Trophoblast cell (in vitro differentiated cells and primary cell): Measurements from ENCODE around the gene EXD3.

Experiments used
- DNase-seq, 2 donors: peaks; one replicate each; pipeline ENCODE4 v3.0.0-alpha.2; 2016
- H2AFZ ChIP-seq: 2 replicates; pipeline ENCODE4 v1.6.1; 2013; ENCODE audit warnings: low read length, moderate library complexity, mild to moderate bottlenecking; ENCODE audit not compliant: insufficient read depth, poor library complexity
- H2AK5ac ChIP-seq: 2 replicates; pipeline ENCODE4 v1.6.1; 2013; ENCODE audit warnings: mild to moderate bottlenecking, low read length
- H2BK120ac ChIP-seq: 2 replicates; pipeline ENCODE4 v1.6.1; 2013; ENCODE audit warnings: low read length, mild to moderate bottlenecking, moderate library complexity; ENCODE audit not compliant: insufficient read depth, poor library complexity
- H2BK12ac ChIP-seq: 2 replicates; pipeline ENCODE4 v1.6.1; 2013; ENCODE audit warnings: mild to moderate bottlenecking, low read length, moderate library complexity
- H2BK5ac ChIP-seq: 2 replicates; pipeline ENCODE4 v1.6.1; 2013; ENCODE audit warnings: low read length, low read depth, moderate library complexity, mild to moderate bottlenecking; ENCODE audit not compliant: poor library complexity
- H3K14ac ChIP-seq: 2 replicates; pipeline ENCODE4 v1.6.1; 2013; ENCODE audit warnings: mild to moderate bottlenecking, low read length
- H3K18ac ChIP-seq: 2 replicates; pipeline ENCODE4 v1.6.1; 2013; ENCODE audit warnings: mild to moderate bottlenecking, low read length
- H3K23ac ChIP-seq: 2 replicates; pipeline ENCODE4 v1.6.1; 2013; ENCODE audit warnings: low read length
- H3K27ac ChIP-seq: 2 replicates; pipeline ENCODE4 v1.5.1; 2013; ENCODE audit warnings: low read depth, mild to moderate bottlenecking, inconsistent platforms, low read length, moderate library complexity
- H3K27me3 ChIP-seq: 2 replicates; pipeline ENCODE4 v1.6.1; 2013; ENCODE audit warnings: inconsistent platforms, mild to moderate bottlenecking, low read length, moderate library complexity; ENCODE audit not compliant: insufficient read depth
- H3K36me3 ChIP-seq, 2 experiments: 1 replicate in 1 of 2; 2 replicates in 1 of 2; pipeline ENCODE4 v1.6.1; 2013; ENCODE audit warnings: low read length in 2 of 2, mild to moderate bottlenecking in 2 of 2, moderate library complexity in 1 of 2; ENCODE audit not compliant: insufficient read depth in 2 of 2, control insufficient read depth in 1 of 2
- H3K4ac ChIP-seq: 2 replicates; pipeline ENCODE4 v1.6.1; 2013; ENCODE audit warnings: low read depth, mild to moderate bottlenecking, low read length, moderate library complexity
- H3K4me1 ChIP-seq, 2 experiments: 1 replicate in 1 of 2; 2 replicates in 1 of 2; pipeline ENCODE4 v1.6.1; 2013; ENCODE audit warnings: low read length in 2 of 2, mild to moderate bottlenecking in 2 of 2, moderate library complexity in 1 of 2; ENCODE audit not compliant: insufficient read depth in 2 of 2, control insufficient read depth in 1 of 2
- H3K4me2 ChIP-seq: 2 replicates; pipeline ENCODE4 v1.6.1; 2013; ENCODE audit warnings: inconsistent platforms, mild to moderate bottlenecking, low read length, moderate library complexity
- H3K4me3 ChIP-seq: 2 replicates; pipeline ENCODE4 v1.5.1; 2013; ENCODE audit warnings: mild to moderate bottlenecking, low read depth, low read length, inconsistent platforms
- H3K79me1 ChIP-seq: one replicate; pipeline ENCODE4 v1.6.1; 2013; ENCODE audit warnings: low read length
- H3K79me2 ChIP-seq: 2 replicates; pipeline ENCODE4 v1.6.1; 2013; ENCODE audit warnings: low read length, mild to moderate bottlenecking; ENCODE audit not compliant: control insufficient read depth, insufficient read depth, poor library complexity
- H3K9ac ChIP-seq: 2 replicates; pipeline ENCODE4 v1.6.1; 2013; ENCODE audit warnings: mild to moderate bottlenecking, low read length
- H3K9me3 ChIP-seq: 2 replicates; pipeline ENCODE4 v1.6.1; 2013; ENCODE audit warnings: low read depth, mild to moderate bottlenecking, control low read depth, inconsistent platforms, low read length; ENCODE audit not compliant: insufficient read depth
- H4K12ac ChIP-seq: 2 replicates; pipeline ENCODE4 v1.6.1; 2013; ENCODE audit warnings: low read depth, mild to moderate bottlenecking, low read length, moderate library complexity
- H4K8ac ChIP-seq: 2 replicates; pipeline ENCODE4 v1.6.1; 2013; ENCODE audit warnings: low read depth, mild to moderate bottlenecking, low read length, moderate library complexity
- H4K91ac ChIP-seq: one replicate; pipeline ENCODE4 v1.6.1; 2013; ENCODE audit warnings: low read depth, mild to moderate bottlenecking, low read length, moderate library complexity
- WGBS: extraction: QIAGEN DNeasy Blood & Tissue Kit; methylation state at CpG from one replicate; pipeline ENCODE4 v1.1.7; 2013; ENCODE audit warnings: missing lambda C conversion rate; ENCODE audit not compliant: insufficient read length, insufficient coverage; ENCODE audit errors: extremely low coverage; 5-methylcytosine and 5-hydroxymethylcytosine counted together

The EXD3 gene

GRCh38 chr9:137435381-137435891 lies 12.5 kb upstream of the EXD3 start:
- no CpG with 5 or more reads among the region's 20 CpGs for whole genome bisulfite sequencing

GRCh38 chr9:137434498-137435380 lies 11.8 kb upstream of the EXD3 start:
- Histone ChIP-seq H3K18ac (no peak overlapping the region), H3K27ac (no peak overlapping the region), H3K4ac (no peak overlapping the region), H2AK5ac (no peak overlapping the region), H2BK12ac (no peak overlapping the region), H2AFZ (no peak overlapping the region), H3K4me3 (no peak overlapping the region), H3K79me2 (no peaks in the 10 kb centered on the region), H4K8ac (no peak overlapping the region), H2BK5ac (no peak overlapping the region), H3K36me3 (no peaks in the 10 kb centered on the region), H3K9me3 (no peaks in the 10 kb centered on the region), H3K14ac (no peak overlapping the region), H3K23ac (no peak overlapping the region), H3K4me1 (no peaks in the 10 kb centered on the region), H2BK120ac (no peak overlapping the region), H3K4me2 (no peak overlapping the region), H4K12ac (no peak overlapping the region), H4K91ac (no peak overlapping the region), H3K27me3 (no peaks in the 10 kb centered on the region), H3K9ac (no peak overlapping the region), H3K79me1 (no peaks in the 10 kb centered on the region)
- WGBS, result no CpG with 5 or more reads among the region's 43 CpGs
- DNase-seq, result no peak

More at GRCh38 chr9:137435381-137435891, 12.5 kb upstream of the EXD3 start:
- H2AK5ac ChIP-seq, result no peak overlapping the region
- no peak overlapping the region for H3K14ac ChIP-seq
- no peaks in the 10 kb centered on the region for H3K36me3 ChIP-seq
- H3K9ac ChIP-seq, result no peak overlapping the region
- H3K79me1 ChIP-seq, result no peaks in the 10 kb centered on the region
- H3K4me1 ChIP-seq, result no peaks in the 10 kb centered on the region
- H3K4me2 ChIP-seq, result no peak overlapping the region
- H2BK120ac ChIP-seq, result no peak overlapping the region
- H3K27me3 ChIP-seq, result no peaks in the 10 kb centered on the region
- H3K9me3 ChIP-seq, result no peaks in the 10 kb centered on the region
- no peak overlapping the region for H4K91ac ChIP-seq
- H2BK5ac ChIP-seq, result no peak overlapping the region
- H2AFZ ChIP-seq, result no peak overlapping the region
- H3K23ac ChIP-seq, result no peak overlapping the region
- H3K18ac ChIP-seq, result no peak overlapping the region
- no peak overlapping the region for H3K27ac ChIP-seq
- no peak overlapping the region for H4K8ac ChIP-seq
- H4K12ac ChIP-seq, result no peak overlapping the region
- no peak overlapping the region for H3K4me3 ChIP-seq
- no peak overlapping the region for H3K4ac ChIP-seq
- no peak for DNase-seq
- H2BK12ac ChIP-seq, result no peak overlapping the region
- H3K79me2 ChIP-seq, result no peaks in the 10 kb centered on the region

- no peak overlapping the region for H3K4ac ChIP-seq
- no peak overlapping the region for H3K4me2 ChIP-seq
- no CpG with 5 or more reads among the region's 26 CpGs for WGBS
- no peak overlapping the region for H4K12ac ChIP-seq
- no peaks in the 10 kb centered on the region for H3K4me1 ChIP-seq
- no peaks in the 10 kb centered on the region for H3K36me3 ChIP-seq
- no peak overlapping the region for H3K18ac ChIP-seq
- H3K79me1 ChIP-seq, result no peaks in the 10 kb centered on the region
- no peaks in the 10 kb centered on the region for H3K9me3 ChIP-seq
- no peak overlapping the region for H3K4me3 ChIP-seq
- no peaks in the 10 kb centered on the region for H3K79me2 ChIP-seq
- H3K27me3 ChIP-seq, result no peaks in the 10 kb centered on the region
- no peak overlapping the region for H3K9ac ChIP-seq
- no peak overlapping the region for H4K8ac ChIP-seq
- no peak overlapping the region for H2AK5ac ChIP-seq
- H3K23ac ChIP-seq, result no peak overlapping the region
- no peak overlapping the region for H3K27ac ChIP-seq
- H2AFZ ChIP-seq, result no peak overlapping the region
- no peak overlapping the region for H2BK12ac ChIP-seq
- no peak overlapping the region for H3K14ac ChIP-seq
- no peak overlapping the region for H4K91ac ChIP-seq
- no peak for DNase-seq
- H2BK120ac ChIP-seq, result no peak overlapping the region
- no peak overlapping the region for H2BK5ac ChIP-seq
These were observed 11.0 kb upstream of the EXD3 start for GRCh38 chr9:137433916-137434431.

GRCh38 chr9:137433349-137433915 lies 10.5 kb upstream of the EXD3 start:
- no peak overlapping the region for H3K18ac ChIP-seq
- H3K4me3 ChIP-seq, result peak overlapping the region; percentile 55
- no peak overlapping the region for H3K27ac ChIP-seq
- no peak overlapping the region for H3K4me2 ChIP-seq
- no peaks in the 10 kb centered on the region for H3K9me3 ChIP-seq
- no CpG with 5 or more reads among the region's 19 CpGs for WGBS
- H3K4ac ChIP-seq, result no peak overlapping the region
- no peak overlapping the region for H2BK120ac ChIP-seq
- no peak for DNase-seq
- H3K23ac ChIP-seq, result no peak overlapping the region
- H4K12ac ChIP-seq, result no peak overlapping the region
- no peaks in the 10 kb centered on the region for H3K27me3 ChIP-seq
- no peak overlapping the region for H2BK12ac ChIP-seq
- no peak overlapping the region for H4K91ac ChIP-seq
- H3K36me3 ChIP-seq, result no peaks in the 10 kb centered on the region
- no peak overlapping the region for H3K14ac ChIP-seq
- no peak overlapping the region for H2AFZ ChIP-seq
- no peaks in the 10 kb centered on the region for H3K79me1 ChIP-seq
- H2BK5ac ChIP-seq, result no peak overlapping the region
- no peaks in the 10 kb centered on the region for H3K4me1 ChIP-seq
- H3K79me2 ChIP-seq, result no peaks in the 10 kb centered on the region
- H4K8ac ChIP-seq, result no peak overlapping the region
- no peak overlapping the region for H2AK5ac ChIP-seq
- no peak overlapping the region for H3K9ac ChIP-seq
